Erythroblast (primary cell): ENCODE results near the gene PASK.

Experiments
- GATA1 ChIP-seq: IDR thresholded peaks from 2 replicates; pipeline ENCODE4 v1.6.1; 2011; ENCODE audit warnings: low read depth, mild to moderate bottlenecking, control low read depth, low read length, moderate library complexity
- POLR2A ChIP-seq: IDR thresholded peaks from 2 replicates; pipeline ENCODE4 v1.6.1; 2011; ENCODE audit warnings: mild to moderate bottlenecking, low read length

- TF ChIP-seq POLR2A (no peak), GATA1 (no peak)
Measured at GRCh38 chr2:241179899-241180298, 30.6 kb upstream of the PASK start.
